Right lobe of liver (tissue), 4 donors: ENCODE measurements around the gene CUL1.

ENCODE experiments used
- POLR2A ChIP-seq: fragments of 450-650 bp; IDR thresholded peaks from one replicate; pipeline ENCODE4 v1.6.1; 2017; ENCODE audit warnings: antibody characterized with exemption, mild to moderate bottlenecking
- TF ChIP-seq, protein P1 (sequence below), 4 donors: fragments of 200-600 bp in 3 of 4; fragments of 450-650 bp in 1 of 4; IDR thresholded peaks; one replicate each; pipeline versions ENCODE4 v1.5.1 to v1.8.0; 2016 to 2022; ENCODE audit warnings: antibody characterized with exemption in 4 of 4, mild to moderate bottlenecking in 2 of 4
- donor health status: DM: no; HTN: no; CAD: no.
- donor health status: DM: no; HTN: no; CAD: no.
- donor health status: DM: no; HTN: yes; CAD: no.

- TF ChIP-seq, protein P1, sequence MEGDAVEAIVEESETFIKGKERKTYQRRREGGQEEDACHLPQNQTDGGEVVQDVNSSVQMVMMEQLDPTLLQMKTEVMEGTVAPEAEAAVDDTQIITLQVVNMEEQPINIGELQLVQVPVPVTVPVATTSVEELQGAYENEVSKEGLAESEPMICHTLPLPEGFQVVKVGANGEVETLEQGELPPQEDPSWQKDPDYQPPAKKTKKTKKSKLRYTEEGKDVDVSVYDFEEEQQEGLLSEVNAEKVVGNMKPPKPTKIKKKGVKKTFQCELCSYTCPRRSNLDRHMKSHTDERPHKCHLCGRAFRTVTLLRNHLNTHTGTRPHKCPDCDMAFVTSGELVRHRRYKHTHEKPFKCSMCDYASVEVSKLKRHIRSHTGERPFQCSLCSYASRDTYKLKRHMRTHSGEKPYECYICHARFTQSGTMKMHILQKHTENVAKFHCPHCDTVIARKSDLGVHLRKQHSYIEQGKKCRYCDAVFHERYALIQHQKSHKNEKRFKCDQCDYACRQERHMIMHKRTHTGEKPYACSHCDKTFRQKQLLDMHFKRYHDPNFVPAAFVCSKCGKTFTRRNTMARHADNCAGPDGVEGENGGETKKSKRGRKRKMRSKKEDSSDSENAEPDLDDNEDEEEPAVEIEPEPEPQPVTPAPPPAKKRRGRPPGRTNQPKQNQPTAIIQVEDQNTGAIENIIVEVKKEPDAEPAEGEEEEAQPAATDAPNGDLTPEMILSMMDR (IDR thresholded peaks at IDR 0.05) = no peak
- no peak for TF ChIP-seq POLR2A
Measured at GRCh38 chr7:148722340-148723165, 23.9 kb downstream of the CUL1 start.
